GM23248 (cell line): ENCODE measurements around the gene DLD.

Source experiments
- EZH2 ChIP-seq: fragments of 200-600 bp; sonication (generic); IDR thresholded peaks from 2 replicates; pipeline ENCODE4 v1.6.1; 2018; ENCODE audit warnings: antibody characterized with exemption, mild to moderate bottlenecking; ENCODE audit not compliant: insufficient read depth, poor library complexity, severe bottlenecking
- EZH2phosphoT487 ChIP-seq: fragments of 200-600 bp; sonication (generic); IDR thresholded peaks from 2 replicates; pipeline ENCODE4 v1.6.1; 2018; ENCODE audit warnings: antibody characterized with exemption, moderate library complexity, mild to moderate bottlenecking, low read depth; ENCODE audit not compliant: insufficient read depth

GRCh38 chr7:107958764-107959526 is 68.0 kb downstream of the DLD start:
- TF ChIP-seq EZH2phosphoT487 (no peak), EZH2 (no peak)
